Measurements from ENCODE around the gene PRKCZ.

Gene PRKCZ

DNA sequence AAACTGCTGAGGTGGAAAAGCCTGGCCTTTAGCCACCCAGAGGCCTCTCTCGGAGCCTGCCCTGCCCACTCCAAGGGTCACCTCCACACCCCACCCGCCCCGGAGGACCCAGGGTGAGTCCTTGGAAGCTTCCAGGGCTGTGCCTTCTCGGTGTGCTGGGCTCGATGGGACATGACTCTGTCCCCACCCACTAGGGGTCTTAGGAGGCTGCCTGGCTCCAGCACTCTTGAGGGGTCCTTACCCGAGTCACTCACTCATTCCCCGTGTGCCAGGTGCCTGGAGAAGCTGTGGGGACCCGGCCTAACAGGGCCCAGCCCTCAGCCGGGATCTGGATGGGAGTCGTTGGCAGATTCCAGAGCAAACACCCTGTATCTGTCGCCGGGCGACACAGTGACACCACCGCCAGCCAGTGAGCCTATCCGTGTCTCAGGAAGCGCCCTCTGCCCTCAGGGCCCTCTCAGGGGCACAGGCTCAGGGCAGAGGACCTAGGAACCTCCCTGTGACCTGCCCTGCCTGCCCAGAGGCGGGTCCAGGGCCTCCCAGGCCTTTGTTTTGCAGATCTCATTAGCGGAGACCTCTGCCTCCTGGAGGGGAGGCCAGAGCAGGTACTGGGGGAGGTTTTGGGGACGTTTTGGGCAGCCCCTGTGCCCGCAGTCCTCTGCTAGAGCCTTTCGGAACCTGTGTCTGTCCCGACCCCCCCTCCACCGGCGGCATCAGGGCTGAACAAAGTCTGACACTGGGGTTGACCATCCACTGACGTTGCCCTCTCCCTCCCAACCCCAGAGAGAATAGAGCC is 3.1 kb upstream of the PRKCZ start:
- H3K27ac ChIP-seq, result no peak overlapping the region

DNA sequence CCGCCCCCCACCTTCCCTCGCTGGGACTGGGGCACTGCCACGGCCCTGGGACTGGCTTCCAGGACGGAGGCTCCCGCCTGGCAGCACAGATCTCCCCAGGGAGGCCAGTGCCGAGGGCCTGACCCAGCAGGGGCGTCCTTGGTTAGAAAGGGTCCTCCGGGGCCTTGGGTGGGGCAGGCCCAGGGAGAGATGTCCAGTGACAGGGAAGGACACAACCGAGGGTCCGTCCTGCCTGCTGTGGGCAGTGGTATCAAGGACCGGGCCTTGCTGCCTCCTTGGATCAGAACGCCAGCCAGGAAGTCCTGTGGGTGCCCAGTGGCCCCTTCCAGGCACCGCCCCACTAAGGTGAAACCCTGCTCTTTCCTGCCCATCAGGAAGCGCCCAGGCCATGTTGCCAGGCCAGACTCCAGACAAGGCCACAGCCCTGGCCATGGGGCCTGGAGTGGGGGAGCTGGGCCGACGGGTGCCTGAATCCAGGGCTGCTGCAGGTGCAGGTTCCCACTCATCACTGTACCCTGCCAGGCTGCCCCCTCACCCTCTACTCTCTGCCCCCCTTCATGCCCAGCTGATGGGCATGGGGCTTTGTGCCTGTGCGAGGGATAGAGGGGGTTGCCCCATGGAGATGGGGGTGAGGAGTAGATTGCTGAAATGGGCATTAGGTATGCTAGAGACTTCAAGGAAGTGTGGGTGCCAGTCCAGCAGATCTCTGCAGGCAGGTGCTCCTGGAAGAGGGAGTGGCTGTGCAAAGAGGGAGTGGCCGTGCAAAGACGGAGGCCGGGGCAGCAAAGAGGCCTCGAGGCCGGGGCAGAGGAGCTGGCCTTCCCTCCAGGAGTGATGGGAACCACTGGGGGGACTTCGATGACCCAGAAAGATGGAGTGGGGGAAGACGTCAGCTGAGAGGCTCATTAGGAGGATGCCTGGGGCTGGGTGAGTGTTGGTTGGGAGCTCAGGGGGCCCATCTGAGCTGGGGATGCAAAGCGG is 2.2 kb upstream of the PRKCZ start:
- H3K27ac ChIP-seq, result no peak overlapping the region

More for the DNA sequence above, 3.1 kb upstream of the PRKCZ start:
- TF ChIP-seq, protein P1, sequence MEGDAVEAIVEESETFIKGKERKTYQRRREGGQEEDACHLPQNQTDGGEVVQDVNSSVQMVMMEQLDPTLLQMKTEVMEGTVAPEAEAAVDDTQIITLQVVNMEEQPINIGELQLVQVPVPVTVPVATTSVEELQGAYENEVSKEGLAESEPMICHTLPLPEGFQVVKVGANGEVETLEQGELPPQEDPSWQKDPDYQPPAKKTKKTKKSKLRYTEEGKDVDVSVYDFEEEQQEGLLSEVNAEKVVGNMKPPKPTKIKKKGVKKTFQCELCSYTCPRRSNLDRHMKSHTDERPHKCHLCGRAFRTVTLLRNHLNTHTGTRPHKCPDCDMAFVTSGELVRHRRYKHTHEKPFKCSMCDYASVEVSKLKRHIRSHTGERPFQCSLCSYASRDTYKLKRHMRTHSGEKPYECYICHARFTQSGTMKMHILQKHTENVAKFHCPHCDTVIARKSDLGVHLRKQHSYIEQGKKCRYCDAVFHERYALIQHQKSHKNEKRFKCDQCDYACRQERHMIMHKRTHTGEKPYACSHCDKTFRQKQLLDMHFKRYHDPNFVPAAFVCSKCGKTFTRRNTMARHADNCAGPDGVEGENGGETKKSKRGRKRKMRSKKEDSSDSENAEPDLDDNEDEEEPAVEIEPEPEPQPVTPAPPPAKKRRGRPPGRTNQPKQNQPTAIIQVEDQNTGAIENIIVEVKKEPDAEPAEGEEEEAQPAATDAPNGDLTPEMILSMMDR (IDR thresholded peaks at IDR 0.05), result no peak
- no peak for TF ChIP-seq ZFX (IDR thresholded peaks at IDR 0.05; ENCODE audit: borderline replicate concordance)

DNA sequence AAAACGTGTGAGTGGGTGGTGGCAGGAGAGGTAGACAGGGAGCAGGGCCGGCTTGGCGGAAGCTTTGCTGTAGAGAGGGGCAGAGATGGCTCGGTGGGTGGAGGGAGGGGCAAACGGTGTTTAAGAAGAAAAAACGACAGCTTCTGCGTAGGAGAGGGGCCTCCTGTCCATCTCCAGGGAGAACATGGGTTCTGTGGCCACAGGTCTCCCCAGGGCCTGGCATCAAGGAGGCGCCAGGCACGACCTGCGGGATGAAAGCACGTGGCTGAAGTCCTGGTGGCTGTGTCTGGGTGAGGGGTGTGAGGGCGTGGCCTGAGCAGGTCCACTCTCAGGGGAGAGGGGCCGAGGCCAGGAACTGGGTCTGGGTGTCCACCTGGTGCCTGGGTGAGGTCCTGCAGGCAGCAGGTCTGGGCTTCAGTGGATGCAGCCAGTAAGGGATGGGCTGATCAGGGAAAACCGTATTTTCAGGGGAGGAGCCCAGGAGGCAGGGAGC is 940 bp upstream of the PRKCZ start:
- TF ChIP-seq, protein P1 (IDR thresholded peaks at IDR 0.05), result peak; percentile 66
- no peak for TF ChIP-seq ZFX (IDR thresholded peaks at IDR 0.05; ENCODE audit: borderline replicate concordance)
- H3K27ac ChIP-seq, result peak overlapping the region; percentile 62

More for the DNA sequence above, 2.2 kb upstream of the PRKCZ start:
- no peak for TF ChIP-seq ZFX (IDR thresholded peaks at IDR 0.05; ENCODE audit: borderline replicate concordance)
- TF ChIP-seq, protein P1 (IDR thresholded peaks at IDR 0.05), result no peak

DNA sequence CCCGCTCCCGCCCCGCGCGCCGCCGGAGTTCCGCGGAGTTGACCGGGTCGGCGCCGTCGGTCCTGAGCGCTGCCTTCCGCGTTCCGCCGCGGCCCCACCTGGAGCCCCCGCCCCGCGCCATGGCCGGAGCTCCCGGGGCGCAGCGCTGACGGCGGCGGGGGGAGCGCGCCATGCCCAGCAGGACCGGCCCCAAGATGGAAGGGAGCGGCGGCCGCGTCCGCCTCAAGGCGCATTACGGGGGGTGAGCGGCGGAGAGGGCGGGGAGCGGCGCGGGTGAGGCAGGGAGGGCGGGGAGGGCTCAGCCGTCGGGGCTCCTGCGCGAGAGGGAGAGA is 216 bp downstream of the PRKCZ start:
- peak overlapping the region; percentile 58 for H3K27ac ChIP-seq

DNA sequence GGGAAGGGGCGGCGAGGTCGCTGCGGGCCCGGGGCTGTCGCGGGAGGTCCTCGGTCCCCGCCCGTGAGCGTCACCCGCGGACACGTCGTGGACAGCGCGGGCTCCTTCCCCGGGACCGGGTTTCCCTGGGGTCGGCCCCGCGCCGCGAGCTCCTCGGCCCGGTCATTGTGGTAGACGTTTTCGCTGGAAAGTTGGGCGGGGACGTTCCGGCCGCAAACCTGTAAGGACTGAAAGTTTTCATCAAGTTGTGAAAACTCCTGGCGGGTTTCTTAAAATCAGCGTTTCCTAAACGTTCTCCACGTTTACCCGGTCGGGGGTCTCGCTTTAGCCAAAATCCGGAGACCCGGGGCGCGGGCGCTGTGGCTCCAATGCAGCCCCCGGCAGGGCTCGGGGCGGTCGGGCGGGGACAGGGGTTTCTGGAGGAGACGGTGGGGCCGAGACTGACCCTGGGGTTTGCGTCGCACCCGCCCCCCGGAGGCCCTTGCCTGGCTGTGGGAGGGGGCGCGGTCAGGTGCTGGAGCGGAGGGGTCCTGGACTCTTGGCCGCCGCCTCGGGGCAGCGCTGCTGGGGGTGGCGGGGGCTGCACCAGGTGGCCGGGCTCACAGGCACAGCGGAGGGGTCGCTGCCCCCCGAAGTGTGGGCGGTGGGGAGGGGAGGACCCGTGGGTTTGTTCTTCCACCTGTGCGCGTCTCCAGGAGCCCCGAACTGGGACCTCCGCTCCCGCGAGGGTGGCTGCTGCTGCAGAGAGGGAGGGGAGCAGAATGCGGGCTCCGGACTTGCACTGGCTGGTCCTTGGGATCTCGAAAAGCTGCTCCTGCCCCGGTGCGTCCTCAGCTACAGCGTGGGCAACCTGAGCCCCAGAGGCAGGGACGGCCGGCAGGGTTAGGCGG is 827 bp downstream of the PRKCZ start:
- TF ChIP-seq ZFX (IDR thresholded peaks at IDR 0.05; ENCODE audit: borderline replicate concordance), result no peak
- TF ChIP-seq, protein P1 (IDR thresholded peaks at IDR 0.05), result no peak
- H3K27ac ChIP-seq, result peak overlapping the region; percentile 58

More for the DNA sequence above, 216 bp downstream of the PRKCZ start:
- TF ChIP-seq, protein P1 (IDR thresholded peaks at IDR 0.05), result no peak
- TF ChIP-seq ZFX (IDR thresholded peaks at IDR 0.05; ENCODE audit: borderline replicate concordance), result no peak

DNA sequence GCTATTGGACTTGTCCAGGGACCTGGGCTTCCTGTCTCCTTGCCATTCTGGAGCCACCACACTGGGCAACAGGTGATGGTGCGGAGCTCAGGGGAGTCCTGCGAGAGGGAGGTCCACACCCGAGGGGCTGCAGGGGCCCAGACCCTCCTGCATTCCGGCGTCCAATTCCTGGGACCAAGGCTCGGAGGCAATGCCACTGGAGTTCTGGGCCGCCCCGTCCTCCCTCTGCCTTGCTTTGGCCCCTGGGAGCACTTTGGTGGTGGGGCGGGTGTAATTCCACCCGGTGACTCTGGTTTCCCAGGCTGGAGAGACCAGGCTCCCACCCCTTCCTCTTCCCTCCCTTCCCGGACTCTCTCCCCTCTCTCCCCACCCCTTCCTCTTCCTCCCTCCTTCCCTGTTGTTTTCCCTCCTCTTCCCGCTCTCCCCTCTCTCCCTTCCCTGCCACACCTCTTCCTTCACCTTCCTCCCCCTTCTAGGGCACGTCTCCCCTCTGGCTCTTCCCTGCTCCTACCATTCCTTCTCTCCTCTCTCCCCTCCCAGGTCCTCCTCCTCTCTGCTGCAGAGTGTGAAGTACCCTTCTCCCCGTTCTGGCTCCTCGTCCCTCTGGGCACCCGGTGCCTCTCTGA is 2.0 kb downstream of the PRKCZ start:
- TF ChIP-seq, protein P1 (IDR thresholded peaks at IDR 0.05), result no peak
- no peak for TF ChIP-seq ZFX (IDR thresholded peaks at IDR 0.05; ENCODE audit: borderline replicate concordance)
- no peak overlapping the region for H3K27ac ChIP-seq
